ENCODE data around the gene NPAS3.

NPAS3 gene
- total RNA-seq, result 0.10 to 0.13 reads per million in 2 donors

GRCh38 chr14:32938719-32939253 lies at the start of gene NPAS3:
NPAS3 (plus strand) TSS chr14:32938879.
- DNase-seq, result no peak

DNA sequence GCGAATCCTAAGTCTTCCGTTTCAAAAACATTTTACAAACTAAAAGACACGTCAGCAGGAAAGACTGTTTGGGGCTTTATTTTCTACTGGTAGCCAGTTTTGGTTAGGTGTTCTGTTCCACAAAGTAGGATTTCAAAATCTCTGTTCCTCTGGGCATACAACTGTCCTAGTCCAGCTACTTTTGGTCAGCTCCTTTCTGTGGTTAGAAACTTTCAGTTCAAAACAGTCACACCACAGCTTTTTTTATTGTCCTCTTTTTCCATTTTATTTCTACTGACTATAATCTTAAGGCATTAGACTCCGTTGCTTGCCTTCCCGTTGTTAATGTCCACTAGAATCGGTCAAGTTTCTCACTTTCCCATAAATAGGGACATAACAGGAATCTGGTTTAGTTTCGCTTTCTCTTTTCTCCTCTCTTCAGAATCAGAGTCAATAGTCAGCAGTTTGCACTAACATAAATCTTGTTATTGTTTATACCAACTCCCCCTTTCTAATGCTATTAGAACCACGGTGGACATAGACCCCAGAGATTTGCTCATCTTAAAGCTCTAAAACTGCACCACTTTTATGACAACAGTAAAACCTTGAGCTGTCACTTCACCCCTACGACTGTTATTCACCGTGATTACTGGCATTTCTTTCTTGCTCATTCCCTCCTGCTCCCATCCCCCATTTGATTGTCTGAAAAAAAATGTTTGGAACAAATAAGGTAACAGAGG lies 41.5 kb upstream of the NPAS3 start:
- no peak for DNase-seq

DNA sequence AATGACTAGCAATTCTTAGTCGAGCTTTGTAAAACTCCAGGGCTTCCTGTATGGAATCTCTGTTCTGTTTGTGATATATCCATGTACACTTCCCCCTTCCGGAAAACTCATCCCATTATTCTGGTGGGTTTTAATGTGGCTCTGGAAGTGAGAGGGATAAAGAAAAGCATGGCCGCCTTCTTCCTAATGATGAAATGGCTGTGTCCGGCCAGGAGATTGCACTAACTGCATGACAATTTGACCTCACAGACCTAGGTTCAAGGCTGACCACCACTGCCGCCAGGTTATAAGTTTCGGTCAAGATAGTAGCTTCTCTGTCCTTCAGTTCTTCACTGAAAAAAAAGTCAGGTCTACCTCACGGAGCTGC lies 41.0 kb upstream of the NPAS3 start:
- DNase-seq, result no peak

GRCh38 chr14:32898876-32899275 lies 39.8 kb upstream of the NPAS3 start:
- no peak for DNase-seq

DNA sequence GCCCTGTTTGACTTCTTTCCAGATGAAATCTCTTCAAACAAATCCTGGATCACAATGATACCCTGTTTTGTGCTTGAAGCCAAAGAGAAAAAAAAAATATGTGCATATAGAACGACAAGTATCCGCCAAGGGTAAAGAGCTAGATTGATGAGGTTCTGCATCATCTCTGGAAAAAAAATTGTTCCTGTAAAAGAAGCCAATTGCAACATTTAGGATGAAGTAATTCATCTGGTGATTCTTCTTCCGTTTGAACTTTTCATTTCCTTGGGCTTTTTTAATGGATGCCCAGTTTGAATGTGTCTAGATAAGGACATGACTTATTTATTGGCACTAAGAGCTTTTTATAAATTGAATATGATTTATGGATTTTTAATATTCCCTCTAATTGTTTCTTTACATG lies 38.1 kb upstream of the NPAS3 start:
- DNase-seq, result no peak

DNA sequence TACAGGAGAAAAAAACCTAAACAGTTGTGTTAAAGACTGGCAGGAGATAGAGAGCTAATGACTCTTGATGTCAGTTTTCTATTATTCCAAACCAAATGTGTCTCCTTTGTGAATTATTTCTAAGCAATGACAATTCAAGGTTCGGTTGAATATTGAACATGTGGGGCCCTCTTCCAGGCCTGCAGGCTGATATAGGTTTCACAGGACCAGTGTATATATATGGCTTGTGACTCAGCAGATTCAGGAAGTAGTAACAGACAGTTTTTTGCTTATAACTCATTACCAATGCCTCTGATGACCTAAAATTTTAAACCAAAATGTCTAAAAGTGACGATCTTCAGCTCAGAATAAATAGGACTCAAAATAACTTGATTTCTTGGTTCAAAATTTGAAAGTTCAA lies 33.7 kb upstream of the NPAS3 start:
- no peak for DNase-seq

- no peak for DNase-seq
Observed at GRCh38 chr14:32906672-32907071, 32.0 kb upstream of the NPAS3 start.

GRCh38 chr14:32908196-32909084 lies 30.2 kb upstream of the NPAS3 start:
- no peak for DNase-seq

GRCh38 chr14:32913725-32914124 lies 25.0 kb upstream of the NPAS3 start:
- no peak for DNase-seq

- DNase-seq, result no peak
Observed at GRCh38 chr14:32914391-32914790, 24.3 kb upstream of the NPAS3 start.

- DNase-seq, result no peak
Observed at GRCh38 chr14:32920696-32921276, 17.9 kb upstream of the NPAS3 start.

DNA sequence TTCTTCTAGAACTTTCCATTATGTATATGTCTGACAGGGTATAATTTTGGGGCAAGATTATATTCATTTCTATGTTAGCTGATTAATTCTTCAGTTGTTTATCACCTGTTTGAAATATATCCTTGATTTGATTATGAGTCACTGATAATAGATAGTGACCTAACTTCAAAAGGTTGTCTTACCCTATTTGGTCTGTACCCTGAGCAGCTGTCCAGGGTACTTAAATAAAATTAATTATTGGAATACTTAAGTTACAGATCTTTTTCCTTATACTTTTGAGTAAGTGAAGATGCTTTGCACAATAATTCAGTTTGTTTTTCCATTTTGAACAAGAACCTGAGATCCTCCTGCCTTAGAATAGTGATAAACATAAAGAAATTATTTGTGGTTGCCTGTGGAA lies 13.2 kb upstream of the NPAS3 start:
- no peak for DNase-seq

GRCh38 chr14:32932302-32932913 lies 6.3 kb upstream of the NPAS3 start:
- DNase-seq, result no peak

DNA sequence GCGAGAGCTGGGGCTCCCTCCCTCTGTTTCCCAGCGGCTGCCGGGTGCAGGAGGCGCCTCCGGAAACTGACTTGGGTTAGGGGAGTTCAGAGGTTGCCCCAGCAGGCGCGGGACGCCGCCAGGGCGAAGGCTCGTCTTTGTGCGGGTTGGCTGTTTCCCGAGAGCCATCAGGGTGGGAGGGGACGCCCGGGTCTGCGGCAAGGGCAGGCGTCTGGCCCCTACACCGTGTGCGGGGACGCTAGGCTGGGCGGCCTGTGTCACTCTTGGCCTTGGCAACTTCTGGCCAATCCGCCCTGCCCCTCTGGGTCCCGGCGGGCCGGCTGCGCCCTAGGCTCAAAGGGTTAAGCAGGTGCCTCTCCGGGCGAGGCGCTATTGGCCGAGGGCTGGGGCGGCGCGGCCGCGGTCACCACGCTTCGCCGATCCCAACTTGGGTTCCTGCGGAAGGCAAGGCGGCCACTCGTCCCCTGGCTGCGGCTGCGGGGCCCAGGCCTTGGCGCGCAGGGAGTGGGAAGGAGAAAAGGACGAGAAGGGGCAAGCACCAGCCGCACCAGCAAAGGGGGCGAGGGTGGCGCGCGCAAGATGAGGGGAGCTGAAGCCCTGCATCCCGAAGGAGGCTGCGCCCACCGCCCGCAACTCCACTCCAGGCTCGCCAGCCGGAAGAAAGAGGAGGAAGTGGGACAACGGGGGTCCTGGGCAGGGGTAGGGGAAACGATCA lies 5.6 kb upstream of the NPAS3 start:
- no peak for DNase-seq

DNA sequence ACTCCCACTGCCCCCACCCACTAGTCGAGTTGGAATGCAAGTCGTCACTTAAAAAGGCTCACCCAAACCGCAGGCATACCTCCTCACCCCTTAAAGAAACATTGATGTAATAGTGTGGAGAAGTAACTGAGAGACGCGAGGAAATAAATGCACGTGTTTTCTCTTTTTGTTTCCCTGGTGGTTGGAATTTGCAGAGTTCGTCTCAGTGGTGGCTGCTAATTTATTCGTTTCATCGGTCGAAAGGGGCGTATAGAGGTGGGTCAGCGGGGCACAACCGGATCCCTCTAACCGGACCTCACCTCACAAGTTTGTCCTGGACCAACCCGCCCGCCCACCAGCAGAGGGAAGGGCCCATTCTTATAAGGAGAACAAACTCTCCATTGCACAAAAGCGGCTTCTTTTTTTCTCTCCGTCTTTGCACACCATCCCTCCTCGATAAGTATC lies 5.0 kb upstream of the NPAS3 start:
- DNase-seq, result no peak

GRCh38 chr14:32934073-32934880 lies 4.4 kb upstream of the NPAS3 start:
- DNase-seq, result no peak

DNA sequence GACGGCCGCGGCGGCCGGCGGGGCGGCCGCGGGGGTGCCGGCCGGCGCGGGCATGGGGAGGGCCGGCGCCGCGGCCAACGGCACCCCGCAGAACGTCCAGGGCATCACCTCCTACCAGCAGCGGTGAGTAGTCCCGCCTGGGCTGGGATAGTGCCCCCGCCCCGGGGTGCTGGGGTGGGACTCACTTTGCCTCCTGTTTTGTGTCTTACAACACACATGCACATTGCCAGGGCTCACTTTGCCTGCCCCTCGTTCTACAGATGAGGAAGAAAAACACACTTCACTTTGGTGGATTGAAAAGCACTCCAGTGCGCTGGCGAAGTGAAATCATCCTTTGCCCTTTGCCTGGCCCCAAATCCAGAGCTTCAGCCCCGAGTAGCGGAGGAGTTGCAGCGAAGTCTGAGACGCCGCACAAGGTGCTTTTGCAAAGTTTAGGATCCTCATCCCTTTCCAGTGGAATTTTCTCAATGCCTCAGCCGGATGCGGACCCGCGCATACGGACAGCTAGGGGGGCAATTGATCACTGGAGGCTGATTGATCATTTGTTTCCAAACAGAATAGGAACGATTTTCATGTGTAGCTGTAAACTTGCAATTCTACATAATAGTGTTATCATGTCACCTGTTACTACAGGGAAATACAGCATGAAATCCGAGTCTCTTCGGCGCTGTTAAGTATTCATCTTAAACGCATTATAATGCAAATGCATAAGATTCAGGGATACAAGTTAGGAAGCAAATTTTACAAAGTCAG lies 3.6 kb upstream of the NPAS3 start:
- no peak for DNase-seq

GRCh38 chr14:32939254-32940065 lies 781 bp downstream of the NPAS3 start:
- no peak for DNase-seq

DNA sequence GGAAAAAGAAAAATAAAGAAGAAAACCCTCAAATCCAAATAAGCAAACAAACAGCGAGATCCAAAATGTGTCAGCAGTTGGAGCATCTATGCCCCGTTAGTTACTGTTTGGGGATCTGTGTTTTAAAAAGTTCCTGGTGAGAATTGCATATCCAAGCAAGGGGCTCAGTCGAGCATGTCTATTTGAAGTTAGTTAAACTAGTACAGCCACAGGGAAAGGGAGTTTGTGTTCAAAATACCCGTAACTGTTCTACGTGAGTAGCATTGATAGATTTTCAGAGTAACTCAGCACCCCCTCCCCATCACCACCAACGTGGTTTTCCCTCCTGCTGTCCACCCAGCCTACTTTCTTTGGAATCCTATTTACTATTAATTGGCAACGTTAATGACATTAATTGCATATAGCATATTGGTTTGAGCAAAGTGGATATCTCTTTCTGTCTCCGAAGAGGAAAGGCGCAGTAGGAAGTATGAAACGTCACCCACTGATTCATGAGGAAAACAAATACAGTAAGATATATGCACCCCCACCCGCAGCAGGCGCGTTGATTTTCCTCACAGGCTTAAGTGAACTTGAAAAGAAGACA lies 1.5 kb downstream of the NPAS3 start:
- no peak for DNase-seq
